ENCODE results near the gene PTCH2.
"Not testable (repeated sequence)": the region's sequence is repeated elsewhere in the genome, so short reads cannot be mapped to it uniquely, and the experiment has no call there.

PTCH2 gene

DNA sequence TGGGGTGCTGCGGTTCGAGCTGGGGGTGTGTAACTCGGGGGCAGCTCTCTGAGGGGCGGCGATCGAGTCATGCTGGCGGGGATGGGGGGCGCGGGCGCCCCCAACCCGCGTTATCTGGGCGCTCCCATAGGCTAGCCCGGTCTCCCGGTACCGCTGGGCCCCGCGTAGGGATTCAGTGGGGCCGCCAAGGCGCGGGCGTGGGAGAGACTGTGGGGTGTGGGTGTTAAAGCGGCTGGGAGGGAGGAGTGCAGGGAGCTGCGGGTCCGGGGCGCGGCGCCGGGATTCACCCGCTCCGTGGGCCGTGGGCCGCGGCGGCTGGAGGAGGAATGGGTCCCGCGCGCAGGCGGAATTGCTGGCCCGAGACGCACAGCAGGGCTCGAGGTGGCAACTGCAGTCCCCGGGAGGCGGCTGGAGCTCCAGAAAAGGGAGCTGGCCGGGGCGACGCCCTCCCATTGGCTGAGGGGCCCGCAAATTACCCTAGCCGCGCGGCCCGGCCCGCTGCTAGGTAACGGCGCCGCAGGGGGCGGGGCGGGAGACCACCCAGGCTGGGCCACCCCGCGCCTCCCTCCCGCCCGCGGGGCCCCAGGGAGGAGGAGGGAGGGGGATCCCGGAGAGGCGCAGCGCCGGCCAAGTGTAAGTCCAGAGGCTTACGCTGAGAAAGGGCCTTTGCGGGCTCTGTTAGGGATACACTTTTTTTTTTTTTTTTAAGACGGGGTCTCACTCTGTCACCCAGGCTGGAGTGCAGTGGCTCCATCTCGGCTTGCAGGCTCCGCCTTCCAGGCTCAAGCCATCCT, at the start of gene PTCH2:
Gene PTCH2, minus strand, starts transcription at position 392 of the 794 bp plus-strand sequence. Its CDS starts 321 bp downstream, at position 71.
- peak; percentile 60 for DNase-seq

DNA sequence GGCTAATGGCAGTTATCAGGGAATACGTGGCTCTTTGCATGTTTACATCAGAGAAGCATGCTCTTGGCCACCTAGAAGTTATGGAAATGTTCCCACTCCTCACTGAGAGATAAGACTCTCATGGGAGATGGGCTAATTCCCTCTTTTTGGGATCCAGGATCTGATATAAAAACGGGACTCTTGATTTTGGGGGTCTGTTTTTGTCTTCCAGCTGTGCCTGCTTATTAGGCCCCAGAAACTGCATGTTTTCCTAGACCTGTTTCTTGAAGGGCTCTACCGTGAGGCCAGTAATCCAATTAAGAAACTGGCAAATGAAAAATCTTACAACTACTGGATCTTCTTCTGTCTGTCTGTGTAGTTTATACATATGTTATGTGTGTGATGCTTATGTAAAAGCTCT, 47.0 kb upstream of the PTCH2 start:
- no peak for DNase-seq

- no peak for DNase-seq
These were observed 42.4 kb upstream of the PTCH2 start for GRCh38 chr1:44885406-44885805.

DNA sequence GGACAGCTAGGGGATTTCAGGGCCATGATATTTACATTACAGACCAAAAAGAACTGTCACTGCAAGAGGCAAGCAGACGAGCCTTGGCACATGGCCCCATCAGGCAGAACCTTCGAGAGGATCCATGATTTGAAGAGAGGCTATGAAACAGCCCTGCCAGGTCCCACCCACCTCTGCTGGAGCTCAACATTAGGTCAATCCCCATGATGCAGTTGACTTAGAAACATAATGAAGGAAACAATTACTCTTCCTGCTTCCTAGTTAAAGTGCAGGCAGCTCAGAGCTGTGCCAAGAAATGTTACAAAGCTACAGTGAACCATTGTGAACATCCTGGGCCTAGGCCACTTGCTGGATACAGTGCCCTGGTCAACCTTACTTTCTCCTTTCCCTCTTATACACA, 41.7 kb upstream of the PTCH2 start:
- no peak for DNase-seq

DNA sequence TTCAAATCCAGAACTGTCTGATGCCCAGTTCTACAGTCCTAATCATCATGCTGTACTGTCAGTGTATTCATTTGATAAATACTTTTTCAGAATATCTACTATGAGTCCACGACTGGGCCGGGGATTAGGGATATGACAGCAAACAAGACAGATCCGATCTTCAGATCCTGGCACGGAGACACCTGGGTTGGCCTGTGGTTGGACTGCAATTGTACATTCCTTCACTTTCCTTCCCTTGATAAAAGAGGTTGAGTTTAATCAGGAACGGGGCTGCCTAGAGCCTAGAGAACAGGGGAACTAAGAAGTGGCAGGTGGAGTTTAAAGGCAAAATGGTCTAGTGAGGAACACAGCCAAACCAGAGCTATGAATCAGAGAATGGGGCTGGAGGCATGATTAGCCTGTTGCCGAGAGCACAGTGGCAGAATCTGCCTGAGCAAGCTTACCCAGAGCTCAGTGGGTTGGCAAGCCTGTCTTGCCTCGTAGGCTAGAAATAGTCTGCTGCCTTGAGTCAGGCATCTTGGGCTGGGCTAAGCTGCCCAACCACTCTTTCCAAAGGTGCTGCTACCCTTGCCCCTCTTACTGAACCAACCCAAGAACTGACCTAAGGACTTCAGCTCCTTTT, 38.1 kb upstream of the PTCH2 start:
- no peak for DNase-seq

GRCh38 chr1:44874155-44874554, 31.1 kb upstream of the PTCH2 start:
- no peak for DNase-seq

GRCh38 chr1:44870096-44870495, 27.0 kb upstream of the PTCH2 start:
- DNase-seq: no peak

DNA sequence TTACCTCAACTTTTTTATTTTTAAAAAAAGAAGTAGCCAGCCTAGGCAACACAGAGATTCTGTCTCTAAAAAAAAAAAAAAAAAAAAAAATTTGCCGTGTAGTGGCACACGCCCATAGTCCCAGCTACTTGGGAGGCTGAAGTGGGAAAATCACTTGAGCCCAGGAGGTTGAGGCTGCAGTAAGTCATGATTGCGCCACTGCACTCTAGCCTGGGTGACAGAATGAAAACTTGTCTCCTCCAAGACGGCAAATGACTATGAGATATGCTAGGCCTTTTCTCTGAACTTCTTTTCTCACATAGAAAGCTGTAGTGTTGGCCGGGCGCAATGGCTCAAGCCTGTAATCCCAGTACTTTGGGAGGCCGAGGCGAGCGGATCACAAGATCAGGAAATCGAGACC, 24.7 kb upstream of the PTCH2 start:
- DNase-seq: no peak

- no peak for DNase-seq
These were observed 19.9 kb upstream of the PTCH2 start for GRCh38 chr1:44862829-44863401.

GRCh38 chr1:44860891-44861425, 17.9 kb upstream of the PTCH2 start:
- DNase-seq: no peak

- no peak for DNase-seq
These were observed 17.3 kb upstream of the PTCH2 start for GRCh38 chr1:44860331-44860730.

- no peak for DNase-seq
These were observed 14.4 kb upstream of the PTCH2 start for GRCh38 chr1:44857446-44857845.

GRCh38 chr1:44855742-44856141, 12.7 kb upstream of the PTCH2 start:
- DNase-seq: no peak

- DNase-seq: no peak
These were observed 11.9 kb upstream of the PTCH2 start for GRCh38 chr1:44854970-44855369.

GRCh38 chr1:44853201-44853600, 10.1 kb upstream of the PTCH2 start:
- DNase-seq: no peak

GRCh38 chr1:44851308-44851707, 8.3 kb upstream of the PTCH2 start:
- DNase-seq: no peak

DNA sequence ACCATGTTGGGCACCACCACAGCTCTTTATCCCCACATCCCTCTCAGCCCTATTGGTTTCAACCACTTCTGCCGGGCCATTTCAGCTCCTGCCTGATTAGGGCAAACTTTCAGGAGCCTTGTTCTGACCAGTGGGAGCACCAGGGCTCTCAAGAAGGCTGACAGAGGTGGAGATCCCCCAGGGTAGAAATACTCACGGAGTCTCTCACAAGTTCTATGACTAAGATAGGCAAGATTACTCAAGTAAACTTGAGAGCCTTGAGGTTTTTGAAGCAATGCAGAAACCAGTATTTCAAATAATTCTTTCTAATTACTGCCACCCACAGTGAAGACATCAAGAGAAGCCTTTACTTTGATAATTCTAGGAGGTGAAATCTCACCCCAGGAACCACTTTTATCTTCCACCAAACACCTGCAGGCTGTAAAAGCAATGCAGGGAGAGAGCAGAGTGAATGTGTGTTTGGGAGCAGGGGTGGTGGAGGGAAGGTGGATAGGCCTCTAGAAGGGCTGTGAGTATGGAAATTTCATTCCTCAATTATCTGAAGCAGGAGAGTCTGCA, 6.6 kb upstream of the PTCH2 start:
- no peak for DNase-seq

DNA sequence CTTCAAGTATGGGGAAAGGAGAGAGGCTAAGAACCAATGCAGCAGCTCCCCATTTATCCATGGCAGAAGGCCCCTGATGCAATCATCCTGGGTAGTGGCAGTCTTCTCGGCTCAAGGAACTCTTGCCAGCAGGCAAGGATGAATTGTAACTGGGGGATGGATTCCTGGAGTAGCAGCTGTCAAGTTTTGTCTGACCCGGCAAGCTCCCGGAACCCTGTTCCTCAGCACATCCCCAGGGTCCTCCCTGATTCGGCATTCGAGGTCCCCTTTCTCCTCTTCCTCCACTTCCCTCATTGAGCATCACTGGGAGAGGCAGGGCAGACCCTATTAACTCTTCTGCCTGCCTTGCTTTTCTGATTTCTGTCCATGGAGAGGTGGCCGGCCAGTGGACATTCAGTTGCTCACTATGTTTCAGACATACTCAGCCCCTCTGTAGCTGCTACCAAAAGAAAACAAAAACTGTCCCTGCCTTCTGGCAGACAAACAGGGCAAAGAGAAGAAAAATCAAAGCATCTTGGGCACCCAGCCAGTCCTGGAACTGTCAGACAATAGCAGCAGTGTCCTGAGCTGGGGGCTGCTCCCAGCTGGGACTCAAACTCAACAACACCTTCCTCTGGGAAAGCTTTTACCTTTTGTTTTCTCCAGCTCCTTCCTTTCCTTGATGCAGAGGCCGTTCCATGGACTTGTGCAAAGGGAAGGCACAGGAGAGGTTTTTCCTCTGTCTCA, 5.6 kb upstream of the PTCH2 start:
- no peak for DNase-seq

GRCh38 chr1:44847845-44848244, 4.8 kb upstream of the PTCH2 start:
- DNase-seq: no peak

DNA sequence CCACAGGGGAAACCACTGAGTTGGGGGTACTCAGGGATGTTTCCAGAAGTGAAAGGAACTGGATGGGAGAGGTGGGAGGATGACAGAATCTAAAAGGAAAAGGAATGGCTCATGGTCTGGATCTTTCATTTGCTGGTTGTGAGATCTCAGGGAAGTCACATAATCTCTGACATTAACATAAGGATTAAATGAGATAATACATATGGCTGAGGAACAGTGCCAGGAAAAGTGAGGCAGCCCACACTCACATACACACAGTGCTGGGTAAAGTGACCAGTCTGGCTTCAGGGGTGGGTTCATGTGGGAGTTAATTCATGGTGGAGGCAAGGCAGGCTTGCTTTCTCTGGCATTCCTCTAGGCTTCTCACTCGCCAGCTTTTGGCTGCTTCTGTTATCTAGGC, 3.9 kb upstream of the PTCH2 start:
- no peak for DNase-seq

DNA sequence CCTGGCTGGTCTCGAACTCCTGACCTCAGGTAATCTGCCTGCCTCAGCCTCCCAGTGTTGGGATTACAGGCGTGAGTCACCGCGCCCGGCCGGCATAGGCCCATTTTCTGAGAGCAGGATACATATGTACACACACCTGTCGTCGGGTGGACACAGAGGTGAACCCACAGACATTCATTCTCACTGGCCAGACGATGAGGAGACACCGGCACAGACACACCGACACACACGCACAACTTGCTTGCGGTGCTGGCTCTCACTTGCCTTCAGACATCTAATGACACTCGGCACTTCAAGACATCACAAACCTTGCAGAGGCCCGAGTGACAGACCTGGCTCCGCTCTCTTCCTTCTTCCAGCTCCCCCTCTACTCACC, 579 bp downstream of the PTCH2 start:
- DNase-seq: no peak

DNA sequence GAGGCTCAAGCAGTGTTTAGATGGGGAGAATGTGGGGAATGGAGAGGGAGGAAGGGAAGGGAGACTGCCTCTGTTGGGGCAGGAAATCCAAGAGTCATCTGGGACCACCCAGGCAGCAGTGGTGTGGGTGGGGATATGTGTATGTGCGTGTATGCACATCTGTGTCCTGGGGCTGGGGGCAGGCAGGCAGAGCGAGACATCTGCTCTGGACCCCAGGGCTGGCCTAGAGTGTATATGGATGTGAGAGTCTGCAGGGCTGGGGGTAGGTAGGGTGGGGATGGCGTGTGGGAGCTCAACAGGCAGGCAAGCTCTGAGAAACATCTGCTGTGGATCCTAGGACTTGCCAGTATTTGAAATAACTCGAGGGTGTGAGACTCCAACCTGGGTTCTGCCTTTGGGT, 3.5 kb downstream of the PTCH2 start:
- DNase-seq: no peak

DNA sequence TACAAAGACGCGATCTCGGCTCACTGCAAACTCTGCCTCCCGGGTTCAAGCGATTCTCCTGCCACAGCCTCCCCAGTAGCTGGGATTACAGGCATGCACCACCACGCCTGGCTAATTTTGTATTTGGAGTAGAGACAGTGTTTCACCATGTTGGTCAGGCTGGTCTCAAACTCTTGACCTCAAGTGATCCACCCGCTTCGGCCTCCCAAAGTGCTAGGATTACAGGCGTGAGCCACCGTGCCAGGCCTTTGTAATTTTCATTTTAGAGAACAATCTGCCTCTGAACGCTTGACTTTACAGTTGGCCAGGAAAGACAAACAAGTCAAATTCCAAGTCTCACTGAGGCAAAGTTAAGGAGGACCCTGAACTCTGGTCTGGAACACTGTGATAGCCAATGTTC, 4.8 kb downstream of the PTCH2 start:
- not testable (repeated sequence) for DNase-seq
